HG03097 (cell line): ENCODE measurements around the gene LRWD1.
A peak's percentile ranks its signal among the peaks of the same experiment; 100 is the strongest.
"Not testable (repeated sequence)": the region's sequence is repeated elsewhere in the genome, so short reads cannot be mapped to it uniquely, and the experiment has no call there.

ENCODE experiments used
- ATAC-seq: cut with Tn5 transposase; IDR thresholded peaks from one replicate; pipeline ENCODE4 v1.9.1; 2021; ENCODE audit not compliant: unreplicated experiment, low FRiP score

The LRWD1 gene

GRCh38 chr7:102493220-102493935 lies 28.6 kb downstream of the LRWD1 start:
- peak; percentile 26 for ATAC-seq

- peak; percentile 1 for ATAC-seq
Observed at GRCh38 chr7:102494026-102494425, 29.2 kb downstream of the LRWD1 start.

GRCh38 chr7:102494473-102495149 lies 29.8 kb downstream of the LRWD1 start:
- ATAC-seq: peak; percentile 51

- ATAC-seq: not testable (repeated sequence)
Observed at GRCh38 chr7:102496861-102497260, 32.1 kb downstream of the LRWD1 start.

- not testable (repeated sequence) for ATAC-seq
Observed at GRCh38 chr7:102497308-102497707, 32.5 kb downstream of the LRWD1 start.

GRCh38 chr7:102498321-102498720 lies 33.5 kb downstream of the LRWD1 start:
- not testable (repeated sequence) for ATAC-seq

GRCh38 chr7:102503141-102503540 lies 38.4 kb downstream of the LRWD1 start:
- not testable (repeated sequence) for ATAC-seq

- ATAC-seq: not testable (repeated sequence)
Observed at GRCh38 chr7:102505298-102506185, 40.8 kb downstream of the LRWD1 start.

GRCh38 chr7:102507410-102508088 lies 42.8 kb downstream of the LRWD1 start:
- not testable (repeated sequence) for ATAC-seq

- ATAC-seq: not testable (repeated sequence)
Observed at GRCh38 chr7:102510575-102510974, 45.8 kb downstream of the LRWD1 start.

- peak; percentile 23 for ATAC-seq
Observed at GRCh38 chr7:102511860-102512522, 47.2 kb downstream of the LRWD1 start.

GRCh38 chr7:102512642-102513221 lies 47.9 kb downstream of the LRWD1 start:
- not testable (repeated sequence) for ATAC-seq

- peak; percentile 41 for ATAC-seq
Observed at GRCh38 chr7:102514881-102515721, 50.3 kb downstream of the LRWD1 start.

GRCh38 chr7:102515889-102516288 lies 51.1 kb downstream of the LRWD1 start:
- not testable (repeated sequence) for ATAC-seq

GRCh38 chr7:102516951-102517350 lies 52.2 kb downstream of the LRWD1 start:
- ATAC-seq: not testable (repeated sequence)

- peak; percentile 62 for ATAC-seq
Observed at GRCh38 chr7:102517550-102518147, 52.9 kb downstream of the LRWD1 start, which contains the start of gene RASA4B. RASA4B (minus strand) TSS chr7:102517777; CDS start chr7:102517710, 67 bp downstream.

- not testable (repeated sequence) for ATAC-seq
Observed at GRCh38 chr7:102520797-102521196, 56.0 kb downstream of the LRWD1 start.
